GM19099 (cell line): ENCODE measurements around the gene SUMF2.

Source experiments
- POLR2A ChIP-seq: IDR thresholded peaks from 3 replicates; pipeline ENCODE4 v1.6.1; 2011; ENCODE audit warnings: low read depth; ENCODE audit not compliant: insufficient read length; ENCODE audit errors: extremely low read depth

The SUMF2 gene

DNA sequence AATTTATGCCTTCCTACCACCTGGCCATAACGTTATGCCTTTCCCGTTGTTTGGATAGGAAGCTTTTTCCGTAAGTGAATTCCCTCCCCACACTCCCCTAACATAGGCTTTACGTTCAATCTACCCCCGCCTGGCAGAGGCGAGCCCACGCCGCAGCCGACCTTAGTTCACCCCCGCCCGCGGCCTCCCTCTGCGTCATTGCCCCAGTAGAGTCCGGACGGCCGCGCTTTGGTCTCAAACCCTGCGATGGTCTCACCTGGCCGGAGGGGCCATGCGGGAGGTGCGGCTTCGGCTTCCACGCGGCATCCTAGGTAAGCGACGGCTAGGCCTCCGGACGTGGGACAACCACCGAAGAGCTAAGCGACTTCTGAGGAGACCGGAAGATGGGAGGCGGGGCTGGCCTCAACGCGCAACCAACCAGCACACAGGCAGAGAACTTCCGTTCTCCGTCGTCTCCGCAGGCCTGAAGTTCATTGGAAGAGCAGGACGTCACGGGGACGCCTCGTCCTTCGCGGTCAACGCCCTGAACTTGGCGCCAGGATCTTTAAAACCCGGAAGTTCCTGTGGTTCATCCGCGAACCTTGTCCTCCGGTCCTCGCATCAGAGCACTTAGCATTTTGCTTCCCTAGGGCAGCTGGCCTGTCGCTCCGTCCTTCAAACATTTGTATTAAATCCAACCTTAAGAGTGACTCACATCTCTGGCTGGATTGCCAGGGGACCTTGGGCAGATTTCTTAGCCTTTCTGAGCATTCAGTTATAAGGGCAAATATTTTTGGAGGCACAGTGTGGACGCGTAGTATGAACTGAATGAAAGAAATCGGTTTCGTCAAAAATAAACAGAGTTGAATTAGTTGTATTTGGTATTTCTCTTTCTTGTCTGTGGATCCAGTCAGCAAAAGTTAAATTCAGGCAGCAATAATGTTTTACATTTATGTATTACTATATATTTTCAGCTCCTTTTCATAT, 42.3 kb downstream of the SUMF2 start, which contains the start of gene CHCHD2:
TSS of gene CHCHD2 (minus strand) at position 369 of the 966 bp plus-strand sequence. CDS start at position 306, 63 bp downstream.
- TF ChIP-seq POLR2A, result peak; percentile 79

DNA sequence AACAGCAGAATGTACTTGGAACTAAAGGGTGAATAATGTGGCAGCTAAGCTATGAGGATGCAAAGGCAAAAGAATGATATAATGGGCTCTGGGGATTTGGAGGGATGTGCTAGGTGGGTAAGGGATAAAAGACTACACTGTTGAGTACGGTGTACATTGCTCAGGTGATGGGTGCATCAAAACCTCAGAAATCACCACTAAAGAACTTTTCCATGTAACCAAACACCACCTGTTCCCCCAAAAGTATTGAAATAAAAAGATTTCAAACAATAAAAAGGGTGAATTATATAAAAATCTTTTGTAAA, 43.8 kb downstream of the SUMF2 start:
- no peak for TF ChIP-seq POLR2A

DNA sequence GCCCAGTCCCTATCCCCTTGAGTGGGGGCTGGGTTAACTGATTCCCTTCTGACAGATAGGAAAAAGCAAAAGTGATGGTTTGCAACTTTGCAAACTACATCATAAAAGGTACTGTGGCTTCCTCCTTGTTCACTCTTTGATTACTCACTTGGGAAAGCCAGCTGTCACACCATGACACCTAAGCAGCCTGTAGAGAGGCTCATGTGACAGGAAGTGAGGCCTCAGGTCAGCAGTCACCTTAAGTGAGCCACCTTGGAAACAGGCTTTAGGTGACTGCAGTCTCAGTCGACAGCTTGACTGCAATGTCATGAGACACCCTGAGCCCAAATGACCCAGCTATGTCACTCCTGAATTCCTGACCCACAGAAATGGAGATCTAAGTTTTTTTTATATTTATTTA, 46.5 kb downstream of the SUMF2 start:
- no peak for TF ChIP-seq POLR2A

DNA sequence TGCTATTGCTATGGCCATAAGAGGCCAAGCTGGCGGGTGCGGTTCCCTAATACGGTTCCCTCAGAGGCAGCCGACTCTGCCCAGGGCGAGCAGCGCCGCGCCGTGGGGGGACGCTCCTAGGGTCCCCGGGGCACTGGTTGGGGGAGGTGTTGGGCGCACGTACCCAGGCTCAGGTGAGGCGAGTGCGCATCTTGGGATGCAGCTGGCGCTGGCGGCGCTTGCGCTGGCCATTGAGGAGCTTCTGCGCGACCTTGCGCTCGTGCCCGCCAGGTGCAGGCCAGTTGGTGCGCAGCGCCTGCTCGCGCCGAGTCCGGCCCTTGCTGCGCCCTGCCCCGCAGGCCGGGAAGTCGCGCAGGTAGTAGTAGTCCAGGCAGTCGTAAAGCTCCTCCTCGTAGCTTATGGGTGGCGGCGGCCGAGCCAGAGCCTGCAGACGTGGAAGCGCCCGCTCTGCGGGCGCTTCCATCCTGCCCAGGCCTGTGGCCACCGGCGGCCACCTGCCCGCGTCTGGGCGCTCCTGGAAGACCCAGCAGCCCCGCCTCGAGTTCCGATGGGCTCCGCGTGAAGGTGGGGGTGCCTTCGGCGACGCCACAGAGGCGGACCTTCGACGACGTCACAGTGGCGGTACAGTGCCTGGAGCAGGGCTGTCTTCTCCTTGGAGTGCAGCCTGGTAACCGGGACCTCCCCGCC, 51.9 kb downstream of the SUMF2 start, which contains the start of gene NUPR2:
TSS of gene NUPR2 (minus strand) at position 566 of the 687 bp plus-strand sequence. CDS start at position 463, 103 bp downstream.
- no peak for TF ChIP-seq POLR2A

- TF ChIP-seq POLR2A, result no peak
Measured at GRCh38 chr7:56121440-56121839, 57.4 kb downstream of the SUMF2 start.

DNA sequence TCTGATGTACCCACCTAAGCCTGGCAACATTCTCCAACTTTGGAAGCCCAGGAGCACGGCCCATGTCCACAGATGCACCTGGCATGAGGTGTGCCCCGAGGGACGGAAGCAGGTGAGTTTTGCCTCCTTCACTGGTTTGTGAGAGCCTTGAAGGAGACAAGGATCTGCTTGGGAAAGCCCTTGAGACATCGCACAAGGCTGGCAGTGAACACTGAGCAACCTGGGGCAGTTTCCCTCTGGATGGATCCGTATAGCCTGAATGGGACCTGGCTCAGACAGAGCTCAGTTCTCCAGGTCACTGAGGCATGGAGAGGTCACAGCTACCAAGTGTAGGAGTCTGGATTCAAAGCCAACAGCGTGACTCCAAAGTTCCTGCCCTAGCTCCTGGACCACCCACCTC, 60.9 kb downstream of the SUMF2 start:
- TF ChIP-seq POLR2A, result no peak

DNA sequence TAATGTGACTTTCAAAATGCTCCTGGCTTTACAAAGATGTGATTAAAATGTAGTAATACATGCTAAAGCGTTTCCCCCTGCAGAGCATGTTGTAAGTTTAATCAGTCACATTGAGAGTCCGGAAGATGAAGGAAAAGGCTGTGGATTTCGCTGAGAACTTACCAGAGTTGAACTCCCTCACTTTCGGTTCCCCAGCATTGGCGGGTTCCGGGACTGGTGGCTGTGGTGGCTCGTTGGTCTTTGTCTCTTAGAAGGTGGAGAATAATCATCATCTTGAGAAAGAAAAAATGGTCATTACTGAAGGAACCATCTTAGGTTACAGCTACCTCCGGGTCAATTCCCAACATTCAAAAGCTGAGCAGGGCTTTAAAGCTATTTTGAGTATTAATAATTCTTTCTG, 61.7 kb downstream of the SUMF2 start:
- no peak for TF ChIP-seq POLR2A

GRCh38 chr7:56127241-56127975, 63.3 kb downstream of the SUMF2 start:
- TF ChIP-seq POLR2A, result no peak
